Measurements from ENCODE around the gene TLX3.
"Not testable (repeated sequence)": the region's sequence is repeated elsewhere in the genome, so short reads cannot be mapped to it uniquely, and the experiment has no call there.

TLX3 gene

GRCh38 chr5:171308453-171309275 lies at the start of gene TLX3:
TSS of gene TLX3 (plus strand) at chr5:171309248. CDS start at chr5:171309366, 118 bp downstream.
- no peak for FAIRE-seq

DNA sequence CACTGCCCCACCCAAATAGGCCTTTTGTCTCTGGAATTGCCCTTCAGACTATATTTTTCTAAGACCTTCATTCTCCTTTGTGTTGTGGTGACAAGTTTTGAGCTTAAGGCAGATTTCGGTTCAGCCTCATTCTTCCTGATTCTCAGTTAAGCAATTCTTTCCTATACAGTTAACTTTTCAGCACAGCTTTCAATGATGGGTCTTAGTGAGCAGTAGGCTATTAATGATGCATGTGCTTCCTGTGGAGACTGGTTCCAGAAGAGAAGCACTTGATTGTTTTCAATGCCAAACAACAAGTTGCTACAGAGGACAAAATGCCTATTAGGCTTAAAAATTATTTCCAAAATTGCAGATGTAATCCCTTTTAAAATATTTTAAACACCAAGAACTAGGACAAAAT lies 47.7 kb upstream of the TLX3 start:
- FAIRE-seq, result no peak
- DNase-seq (ENCODE audit: extremely low spot score, insufficient read length, low read depth), result no peak

More at GRCh38 chr5:171308453-171309275, at the start of gene TLX3:
- DNase-seq (ENCODE audit: extremely low spot score, insufficient read length, low read depth), result no peak

DNA sequence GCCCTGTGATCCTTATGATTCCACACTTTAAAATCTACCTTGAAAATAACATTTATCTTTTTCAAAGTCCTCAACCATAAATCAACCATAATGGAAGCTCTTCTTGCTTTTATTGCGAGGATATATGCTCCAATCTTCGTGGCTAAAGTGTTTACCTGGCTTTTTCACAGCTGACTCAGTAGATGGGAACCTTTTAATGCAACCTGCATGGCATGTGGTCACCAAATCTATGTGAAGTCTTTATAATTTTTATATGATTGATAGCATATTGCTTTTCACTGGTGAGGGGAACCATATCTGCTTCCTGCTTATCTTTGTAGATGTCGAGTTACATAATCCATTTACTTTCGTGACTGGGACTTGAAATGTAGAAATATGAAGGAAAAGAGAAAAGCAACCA lies 47.1 kb upstream of the TLX3 start:
- DNase-seq (ENCODE audit: extremely low spot score, insufficient read length, low read depth) (no peak), FAIRE-seq (no peak)

DNA sequence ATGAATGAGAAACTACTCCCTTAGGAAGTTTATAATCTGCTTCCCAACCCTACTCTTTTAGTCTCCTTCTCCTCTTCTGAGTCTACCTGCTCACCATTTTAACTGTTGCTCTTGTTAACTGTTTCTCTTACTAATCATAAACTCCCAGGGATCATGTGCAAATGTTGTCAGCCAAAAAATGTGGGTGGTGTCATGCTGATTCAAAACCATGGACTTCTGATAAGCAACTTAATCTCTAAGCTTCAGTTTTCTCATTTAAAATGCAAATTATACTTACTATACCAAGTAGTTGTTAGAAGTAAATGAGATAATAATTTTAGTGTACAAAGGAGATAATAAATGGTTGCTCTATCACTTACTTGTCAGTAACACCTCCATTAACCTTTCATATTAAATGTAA lies 45.9 kb upstream of the TLX3 start:
- no peak for DNase-seq (ENCODE audit: extremely low spot score, insufficient read length, low read depth)
- no peak for FAIRE-seq

- FAIRE-seq (no peak), DNase-seq (ENCODE audit: extremely low spot score, insufficient read length, low read depth) (no peak)
Measured at GRCh38 chr5:171264843-171265242, 44.2 kb upstream of the TLX3 start.

DNA sequence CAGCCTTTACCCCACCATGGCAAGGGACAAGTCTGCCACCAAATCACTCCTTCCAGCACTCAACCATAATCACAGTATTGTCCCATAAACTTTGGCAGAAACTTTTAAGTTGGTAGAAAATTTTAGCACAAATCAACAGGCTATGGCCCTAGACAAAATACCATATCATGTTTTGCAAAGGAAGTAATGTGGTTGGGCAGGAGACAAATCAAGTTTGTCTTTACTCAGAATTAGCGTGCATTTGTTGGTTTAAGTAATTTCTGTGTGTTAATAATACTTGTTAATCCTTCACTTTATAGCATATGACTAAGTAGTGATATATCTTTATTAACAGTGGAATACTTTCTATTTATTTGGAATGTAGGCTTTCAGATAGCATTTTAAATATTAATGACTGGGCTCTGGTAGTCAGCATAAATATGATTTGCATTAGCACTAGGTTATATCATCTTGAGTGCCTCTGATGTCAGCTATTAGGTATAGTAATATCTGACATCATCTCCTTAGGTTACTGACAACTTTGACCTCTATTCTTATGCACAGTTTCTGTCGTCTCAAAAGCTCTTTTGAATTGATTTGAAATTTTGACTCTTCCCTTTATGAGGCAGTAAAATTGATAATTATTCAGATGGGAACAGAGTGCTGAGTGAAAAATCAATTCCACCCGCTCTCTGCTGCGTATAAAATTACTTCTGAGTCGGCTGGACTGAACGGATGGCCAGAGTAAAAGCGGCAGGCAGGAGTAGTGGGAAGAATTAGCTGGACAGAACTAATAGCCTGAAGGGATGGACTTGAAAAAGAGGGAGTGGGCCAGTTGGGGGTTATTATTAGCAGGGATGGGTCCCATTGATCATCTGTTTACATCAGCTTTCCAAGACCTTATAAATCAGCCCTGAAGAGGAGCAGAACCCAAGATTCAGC lies 40.1 kb upstream of the TLX3 start:
- DNase-seq (ENCODE audit: extremely low spot score, insufficient read length, low read depth) (no peak), FAIRE-seq (no peak)

DNA sequence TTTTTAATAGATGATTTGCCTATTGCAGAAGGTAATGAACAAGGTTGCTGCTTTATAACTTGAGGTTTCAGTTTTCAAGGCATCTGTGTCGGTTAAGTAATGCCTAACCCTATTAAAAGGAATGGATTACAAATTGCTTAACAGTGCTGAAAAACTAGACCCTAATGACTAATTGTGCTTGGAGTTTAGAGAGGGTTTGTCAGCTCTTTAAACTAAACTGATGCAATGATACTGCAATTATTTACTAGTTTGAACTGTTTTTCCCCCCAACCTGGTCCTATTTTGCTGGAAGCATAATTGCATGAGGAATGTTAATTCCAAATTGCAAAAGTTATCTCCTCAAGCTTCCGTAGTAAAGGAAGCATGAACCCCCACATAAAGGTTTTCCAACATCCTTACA lies 39.3 kb upstream of the TLX3 start:
- DNase-seq (ENCODE audit: extremely low spot score, insufficient read length, low read depth) (no peak), FAIRE-seq (peak; percentile 35)

DNA sequence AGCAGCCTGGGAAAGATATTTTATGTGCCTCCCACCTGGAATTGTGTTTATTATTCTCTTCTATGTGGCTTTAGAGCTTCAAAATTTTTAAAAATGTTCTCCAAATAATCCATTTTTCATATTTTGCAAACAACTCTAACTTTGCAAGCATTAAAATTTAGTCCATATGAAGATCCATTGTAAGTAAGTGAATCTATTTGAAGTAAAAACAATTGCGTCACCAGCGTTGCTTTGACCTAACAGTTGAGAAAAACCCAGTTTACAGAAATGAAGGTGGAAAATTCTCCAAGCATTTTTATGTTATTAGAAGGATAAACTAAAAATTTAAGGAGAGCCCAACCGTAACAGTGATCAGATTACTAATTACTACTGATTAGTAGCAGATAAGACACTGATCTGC lies 38.9 kb upstream of the TLX3 start:
- no peak for DNase-seq (ENCODE audit: extremely low spot score, insufficient read length, low read depth)
- FAIRE-seq, result no peak

- FAIRE-seq (no peak), DNase-seq (ENCODE audit: extremely low spot score, insufficient read length, low read depth) (no peak)
Measured at GRCh38 chr5:171271798-171272197, 37.2 kb upstream of the TLX3 start.

- no peak for DNase-seq (ENCODE audit: extremely low spot score, insufficient read length, low read depth)
- FAIRE-seq, result peak; percentile 73
Measured at GRCh38 chr5:171272996-171273970, 35.8 kb upstream of the TLX3 start.

- FAIRE-seq (no peak), DNase-seq (ENCODE audit: extremely low spot score, insufficient read length, low read depth) (no peak)
Measured at GRCh38 chr5:171275841-171276544, 33.1 kb upstream of the TLX3 start.

GRCh38 chr5:171283753-171284152 lies 25.3 kb upstream of the TLX3 start:
- no peak for DNase-seq (ENCODE audit: extremely low spot score, insufficient read length, low read depth)
- no peak for FAIRE-seq

DNA sequence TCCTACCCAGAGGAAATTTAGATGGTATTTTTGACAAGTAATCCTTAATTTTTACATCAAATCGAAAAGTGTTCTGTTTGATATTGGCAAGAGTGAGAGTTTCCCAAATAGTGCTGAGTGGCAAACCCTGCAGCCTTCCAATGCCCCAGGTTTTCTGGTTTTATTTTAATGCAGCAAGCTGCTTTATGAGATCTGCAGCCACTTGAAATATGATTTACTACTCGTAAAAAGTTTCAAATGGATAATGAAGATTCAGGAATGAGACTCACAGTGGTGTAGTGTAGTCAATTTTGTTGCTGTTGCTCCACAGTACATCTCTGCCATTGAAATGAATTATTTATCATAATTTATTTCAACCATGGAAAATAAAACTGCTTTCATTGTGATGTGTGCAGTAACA lies 23.6 kb upstream of the TLX3 start:
- no peak for FAIRE-seq
- no peak for DNase-seq (ENCODE audit: extremely low spot score, insufficient read length, low read depth)

DNA sequence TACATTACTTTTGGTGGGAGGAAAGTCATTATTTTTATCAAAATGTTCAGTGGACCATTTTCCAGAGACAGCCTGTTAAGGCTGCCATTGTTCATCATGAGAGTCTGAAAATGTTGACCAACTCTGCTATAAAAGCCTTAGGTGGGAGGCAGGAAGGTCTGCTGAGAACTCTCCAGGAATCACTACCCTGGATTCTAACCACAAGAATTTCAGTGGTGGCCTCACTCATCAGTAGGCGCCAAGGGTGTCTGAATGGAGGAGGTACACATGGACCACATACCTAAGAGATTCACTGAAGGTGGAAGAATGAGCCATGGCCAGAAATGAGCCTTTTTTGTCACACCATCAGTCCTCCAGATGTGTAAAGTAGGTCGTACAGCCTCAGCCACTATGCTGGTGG lies 21.0 kb upstream of the TLX3 start:
- FAIRE-seq (no peak), DNase-seq (ENCODE audit: extremely low spot score, insufficient read length, low read depth) (no peak)

DNA sequence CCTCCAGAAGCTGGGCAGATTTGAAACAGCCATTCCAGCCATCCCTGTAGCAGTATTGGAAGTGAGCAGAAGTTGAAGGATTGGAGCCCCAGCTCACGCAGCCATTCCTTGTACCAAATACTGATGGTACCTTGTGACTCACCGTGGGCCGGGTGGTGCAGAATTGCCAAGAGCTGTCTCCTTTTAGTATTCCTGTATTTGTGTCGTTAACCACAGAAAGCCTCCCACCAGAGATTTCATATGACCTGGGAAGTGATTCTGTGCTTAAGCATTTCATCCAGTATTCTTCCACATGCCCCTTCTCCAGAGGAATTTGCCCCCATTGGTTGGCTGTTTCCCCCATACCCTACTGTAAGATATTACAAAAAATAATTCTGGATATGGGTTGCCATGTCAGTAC lies 17.7 kb upstream of the TLX3 start:
- FAIRE-seq, result no peak
- no peak for DNase-seq (ENCODE audit: extremely low spot score, insufficient read length, low read depth)

DNA sequence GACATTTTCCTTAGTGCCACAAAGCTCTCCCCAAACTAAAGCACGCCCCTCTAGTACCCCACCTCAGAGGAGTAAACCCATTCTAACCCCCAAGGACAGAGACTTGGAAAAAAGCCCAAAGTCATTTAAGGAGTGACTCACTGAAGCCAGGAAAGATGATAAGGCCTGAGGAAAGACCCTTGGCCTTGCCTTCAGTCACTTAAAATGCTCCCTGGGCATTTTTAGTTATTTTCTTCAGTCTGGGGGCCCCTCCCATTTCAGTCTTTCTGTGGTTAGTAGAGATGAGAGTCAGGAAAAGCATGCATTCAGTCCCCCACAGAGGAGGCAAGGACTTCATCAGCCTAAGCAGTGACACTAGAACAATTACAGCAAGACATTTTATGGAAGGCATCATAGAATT lies 13.7 kb upstream of the TLX3 start:
- no peak for FAIRE-seq
- no peak for DNase-seq (ENCODE audit: extremely low spot score, insufficient read length, low read depth)

DNA sequence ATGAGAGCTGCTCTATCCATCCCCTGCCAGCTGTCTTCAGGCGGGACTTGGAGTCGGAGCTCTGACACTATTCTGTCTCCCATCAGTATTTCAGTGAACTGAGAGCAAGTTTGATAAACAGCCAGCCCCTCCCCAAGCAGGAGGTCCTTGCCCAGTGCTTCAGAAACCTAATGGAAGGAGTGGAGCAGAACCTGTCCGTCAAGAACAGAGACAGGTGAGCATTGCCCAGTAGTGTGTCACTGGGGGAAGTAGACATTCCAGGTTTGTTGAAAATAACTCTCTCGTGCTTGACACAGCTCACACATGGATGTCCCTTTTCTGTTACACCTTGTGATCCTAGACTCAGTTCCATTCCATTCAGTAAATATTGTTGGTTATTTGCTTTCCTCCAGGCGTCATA lies 13.2 kb upstream of the TLX3 start:
- FAIRE-seq, result no peak
- no peak for DNase-seq (ENCODE audit: extremely low spot score, insufficient read length, low read depth)

DNA sequence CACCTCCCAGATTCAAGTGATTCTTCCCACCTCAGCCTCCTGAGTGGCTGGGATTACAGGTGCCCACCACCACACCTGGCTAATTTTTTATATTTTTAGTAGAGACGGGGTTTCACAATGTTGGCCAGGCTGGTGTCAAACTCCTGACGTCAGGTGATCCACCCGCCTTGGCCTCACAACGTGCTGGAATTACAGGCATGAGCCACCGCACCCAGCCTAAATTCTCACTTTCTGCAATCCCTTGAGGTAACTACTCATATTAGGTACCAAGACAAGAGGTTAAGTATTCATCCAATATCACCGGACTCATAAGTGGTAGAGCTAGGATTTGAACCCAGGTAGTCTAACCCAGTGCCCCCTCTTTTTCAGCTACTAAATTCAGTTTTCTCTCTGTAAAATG lies 11.1 kb upstream of the TLX3 start:
- not testable (repeated sequence) for FAIRE-seq; DNase-seq (ENCODE audit: extremely low spot score, insufficient read length, low read depth)

DNA sequence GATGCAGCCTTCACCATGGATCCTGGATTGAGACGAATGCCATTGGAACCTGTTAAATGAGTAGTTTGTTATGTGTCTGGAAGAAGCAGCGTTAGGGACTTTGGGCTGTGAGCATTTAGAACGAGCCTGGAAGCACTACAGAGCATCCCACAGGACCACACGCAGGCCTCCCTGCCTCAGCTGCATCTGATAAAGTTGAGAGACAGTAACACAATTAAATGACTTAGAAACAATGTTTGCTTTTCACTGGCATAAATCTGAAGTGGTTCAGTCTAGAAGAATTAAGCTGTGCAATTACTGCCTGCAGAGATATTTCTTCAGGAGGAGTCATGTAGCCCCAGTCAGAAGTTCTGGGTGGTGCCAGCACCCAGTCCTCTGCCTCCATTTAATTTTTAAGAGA lies 9.8 kb upstream of the TLX3 start:
- DNase-seq (ENCODE audit: extremely low spot score, insufficient read length, low read depth) (no peak), FAIRE-seq (no peak)

Measured in GM18507 (cell line).